ENCODE measurements around the gene KPNA1.
A peak's percentile ranks its signal among the peaks of the same experiment; 100 is the strongest.

KPNA1 gene

GRCh38 chr3:122514123-122515019 lies at the start of gene KPNA1:
TSS of gene KPNA1 (minus strand) at chr3:122514939. CDS start at chr3:122496565, 18,374 bp downstream.
- peak within 1 kb of the TSS; percentile 99 for H3K27ac ChIP-seq (ENCODE audit: low read depth, low read length)
- H3K9ac ChIP-seq (ENCODE audit: low read depth, low read length) = peak within 1 kb of the TSS; percentile 92
- no peaks in the 10 kb centered on the region for H3K36me3 ChIP-seq (ENCODE audit: control insufficient read depth, insufficient read depth, low read length)
- H3K27me3 ChIP-seq (ENCODE audit: control insufficient read depth, insufficient read depth, low read length) = no peaks in the 10 kb centered on the region
- no peaks in the 10 kb centered on the region for H3K9me3 ChIP-seq (ENCODE audit: control insufficient read depth, insufficient read depth, low read length)
- H3K4me1 ChIP-seq (ENCODE audit: control insufficient read depth, insufficient read depth, low read length) = peaks cover 39% of the 10 kb centered on the region
- H3K4me3 ChIP-seq (ENCODE audit: low read depth, low read length) = peak within 1 kb of the TSS; percentile 86

- H3K27me3 ChIP-seq (ENCODE audit: control insufficient read depth, insufficient read depth, low read length) = no peaks in the 10 kb centered on the region; the same call in 1 of the 2 replicates
- H3K9ac ChIP-seq (ENCODE audit: low read depth, low read length) = peak within 1 kb of the TSS; percentile 55; the same call in 1 of the 2 replicates
- H3K4me3 ChIP-seq (ENCODE audit: low read depth, low read length) = peak within 1 kb of the TSS; percentile 82
- peaks cover 2% of the 10 kb centered on the region; the same call in 1 of the 2 replicates for H3K36me3 ChIP-seq (ENCODE audit: control insufficient read depth, insufficient read depth, low read length)
- no peaks in the 10 kb centered on the region for H3K9me3 ChIP-seq (ENCODE audit: control insufficient read depth, insufficient read depth, low read length)
- peaks cover 17% of the 10 kb centered on the region; the same call in 1 of the 2 replicates for H3K4me1 ChIP-seq (ENCODE audit: control insufficient read depth, insufficient read depth, low read length)
- no peak within 1 kb of the TSS for H3K27ac ChIP-seq (ENCODE audit: low read depth, low read length)
Observed at GRCh38 chr3:122564155-122564912, 49.6 kb upstream of the KPNA1 start, which contains the start of the genes DTX3L and PARP9. TSS of gene DTX3L (plus strand) at chr3:122564338. CDS start at chr3:122564427, 89 bp downstream. TSS of gene PARP9 (minus strand) at chr3:122564300. CDS start at chr3:122559620, 4,680 bp downstream.

GRCh38 chr3:122563717-122564025 lies 48.9 kb upstream of the KPNA1 start:
- H3K4me1 ChIP-seq (ENCODE audit: control insufficient read depth, insufficient read depth, low read length) = peaks cover 17% of the 10 kb centered on the region; the same call in 1 of the 2 replicates
- H3K36me3 ChIP-seq (ENCODE audit: control insufficient read depth, insufficient read depth, low read length) = no peaks in the 10 kb centered on the region
- no peak overlapping the region for H3K27ac ChIP-seq (ENCODE audit: low read depth, low read length)
- H3K9ac ChIP-seq (ENCODE audit: low read depth, low read length) = no peak overlapping the region
- no peaks in the 10 kb centered on the region for H3K9me3 ChIP-seq (ENCODE audit: control insufficient read depth, insufficient read depth, low read length)
- H3K27me3 ChIP-seq (ENCODE audit: control insufficient read depth, insufficient read depth, low read length) = no peaks in the 10 kb centered on the region; the same call in 1 of the 2 replicates
- peak overlapping the region; percentile 82 for H3K4me3 ChIP-seq (ENCODE audit: low read depth, low read length)

- Histone ChIP-seq H3K9me3 (ENCODE audit: control insufficient read depth, insufficient read depth, low read length) (no peaks in the 10 kb centered on the region), H3K9ac (ENCODE audit: low read depth, low read length) (no peak overlapping the region), H3K36me3 (ENCODE audit: control insufficient read depth, insufficient read depth, low read length) (no peaks in the 10 kb centered on the region), H3K4me1 (ENCODE audit: control insufficient read depth, insufficient read depth, low read length) (peaks cover 17% of the 10 kb centered on the region; the same call in 1 of the 2 replicates), H3K27ac (ENCODE audit: low read depth, low read length) (no peak overlapping the region), H3K4me3 (ENCODE audit: low read depth, low read length) (peak overlapping the region; percentile 82), H3K27me3 (ENCODE audit: control insufficient read depth, insufficient read depth, low read length) (no peaks in the 10 kb centered on the region; the same call in 1 of the 2 replicates)
Observed at GRCh38 chr3:122562923-122563716, 48.4 kb upstream of the KPNA1 start.

GRCh38 chr3:122560680-122561079 lies 45.9 kb upstream of the KPNA1 start:
- Histone ChIP-seq H3K36me3 (ENCODE audit: control insufficient read depth, insufficient read depth, low read length) (no peaks in the 10 kb centered on the region), H3K27ac (ENCODE audit: low read depth, low read length) (no peak overlapping the region), H3K9me3 (ENCODE audit: control insufficient read depth, insufficient read depth, low read length) (no peaks in the 10 kb centered on the region), H3K9ac (ENCODE audit: low read depth, low read length) (no peak overlapping the region), H3K4me1 (ENCODE audit: control insufficient read depth, insufficient read depth, low read length) (peaks cover 17% of the 10 kb centered on the region; the same call in 1 of the 2 replicates), H3K4me3 (ENCODE audit: low read depth, low read length) (no peak overlapping the region), H3K27me3 (ENCODE audit: control insufficient read depth, insufficient read depth, low read length) (no peaks in the 10 kb centered on the region; the same call in 1 of the 2 replicates)

GRCh38 chr3:122559906-122560305 lies 45.2 kb upstream of the KPNA1 start:
- Histone ChIP-seq H3K27me3 (ENCODE audit: control insufficient read depth, insufficient read depth, low read length) (no peaks in the 10 kb centered on the region; the same call in 1 of the 2 replicates), H3K36me3 (ENCODE audit: control insufficient read depth, insufficient read depth, low read length) (no peaks in the 10 kb centered on the region), H3K27ac (ENCODE audit: low read depth, low read length) (no peak overlapping the region), H3K4me1 (ENCODE audit: control insufficient read depth, insufficient read depth, low read length) (peaks cover 15% of the 10 kb centered on the region; the same call in 1 of the 2 replicates), H3K9ac (ENCODE audit: low read depth, low read length) (no peak overlapping the region), H3K9me3 (ENCODE audit: control insufficient read depth, insufficient read depth, low read length) (no peaks in the 10 kb centered on the region), H3K4me3 (ENCODE audit: low read depth, low read length) (no peak overlapping the region)

- Histone ChIP-seq H3K4me3 (ENCODE audit: low read depth, low read length) (no peak overlapping the region), H3K36me3 (ENCODE audit: control insufficient read depth, insufficient read depth, low read length) (no peaks in the 10 kb centered on the region)
Observed at GRCh38 chr3:122558605-122559004, 43.9 kb upstream of the KPNA1 start.

GRCh38 chr3:122557356-122557755 lies 42.6 kb upstream of the KPNA1 start:
- Histone ChIP-seq H3K27ac (ENCODE audit: low read depth, low read length) (no peak overlapping the region), H3K4me3 (ENCODE audit: low read depth, low read length) (no peak overlapping the region), H3K4me1 (ENCODE audit: control insufficient read depth, insufficient read depth, low read length) (peaks cover 20% of the 10 kb centered on the region), H3K36me3 (ENCODE audit: control insufficient read depth, insufficient read depth, low read length) (no peaks in the 10 kb centered on the region), H3K27me3 (ENCODE audit: control insufficient read depth, insufficient read depth, low read length) (no peaks in the 10 kb centered on the region), H3K9ac (ENCODE audit: low read depth, low read length) (no peak overlapping the region), H3K9me3 (ENCODE audit: control insufficient read depth, insufficient read depth, low read length) (no peaks in the 10 kb centered on the region)

More at GRCh38 chr3:122558605-122559004, 43.9 kb upstream of the KPNA1 start:
- peaks cover 14% of the 10 kb centered on the region for H3K4me1 ChIP-seq (ENCODE audit: control insufficient read depth, insufficient read depth, low read length)
- no peaks in the 10 kb centered on the region for H3K9me3 ChIP-seq (ENCODE audit: control insufficient read depth, insufficient read depth, low read length)
- no peak overlapping the region for H3K9ac ChIP-seq (ENCODE audit: low read depth, low read length)
- H3K27ac ChIP-seq (ENCODE audit: low read depth, low read length) = no peak overlapping the region
- H3K27me3 ChIP-seq (ENCODE audit: control insufficient read depth, insufficient read depth, low read length) = no peaks in the 10 kb centered on the region

GRCh38 chr3:122555275-122556071 lies 40.7 kb upstream of the KPNA1 start:
- no peak overlapping the region for H3K4me3 ChIP-seq (ENCODE audit: low read depth, low read length)
- no peaks in the 10 kb centered on the region for H3K36me3 ChIP-seq (ENCODE audit: control insufficient read depth, insufficient read depth, low read length)
- peaks cover 20% of the 10 kb centered on the region for H3K4me1 ChIP-seq (ENCODE audit: control insufficient read depth, insufficient read depth, low read length)
- peak overlapping the region; percentile 30 for H3K27ac ChIP-seq (ENCODE audit: low read depth, low read length)
- H3K27me3 ChIP-seq (ENCODE audit: control insufficient read depth, insufficient read depth, low read length) = no peaks in the 10 kb centered on the region
- H3K9me3 ChIP-seq (ENCODE audit: control insufficient read depth, insufficient read depth, low read length) = no peaks in the 10 kb centered on the region
- no peak overlapping the region for H3K9ac ChIP-seq (ENCODE audit: low read depth, low read length)

GRCh38 chr3:122553171-122553570 lies 38.4 kb upstream of the KPNA1 start:
- H3K27me3 ChIP-seq (ENCODE audit: control insufficient read depth, insufficient read depth, low read length) = no peaks in the 10 kb centered on the region
- no peaks in the 10 kb centered on the region for H3K9me3 ChIP-seq (ENCODE audit: control insufficient read depth, insufficient read depth, low read length)

More at GRCh38 chr3:122553171-122553570, 38.4 kb upstream of the KPNA1 start:
- Histone ChIP-seq H3K9ac (ENCODE audit: low read depth, low read length) (no peak overlapping the region), H3K4me3 (ENCODE audit: low read depth, low read length) (no peak overlapping the region), H3K36me3 (ENCODE audit: control insufficient read depth, insufficient read depth, low read length) (no peaks in the 10 kb centered on the region), H3K4me1 (ENCODE audit: control insufficient read depth, insufficient read depth, low read length) (peaks cover 11% of the 10 kb centered on the region), H3K27ac (ENCODE audit: low read depth, low read length) (no peak overlapping the region)

Measured in HUES48 (cell line).